Stomach (tissue), 4 donors: ENCODE results near the gene DNAL4.

Experiments
- EP300 ChIP-seq: sonication (generic); formaldehyde crosslinking; IDR thresholded peaks from one replicate; pipeline ENCODE4 v1.6.1; 2017; ENCODE audit warnings: antibody characterized with exemption
- POLR2A ChIP-seq, 4 donors: fragments of 450-650 bp; IDR thresholded peaks; one replicate each; pipeline ENCODE4 v1.6.1; 2016; ENCODE audit warnings: antibody characterized with exemption in 4 of 4, control low read depth in 2 of 4, mild to moderate bottlenecking in 1 of 4, moderate library complexity in 1 of 4
- POLR2AphosphoS5 ChIP-seq, 3 donors: sonication (generic); formaldehyde crosslinking; IDR thresholded peaks; one replicate each; pipeline ENCODE4 v1.6.1; 2016; ENCODE audit warnings: antibody characterized with exemption in 3 of 3
- TF ChIP-seq, protein P1 (sequence below), 7 experiments: fragments of 450-650 bp in 4 of 7; fragments of 200-600 bp in 3 of 7; sonication (generic) in 3 of 7; IDR thresholded peaks; one replicate each; pipeline ENCODE4 v1.5.1; 2016 to 2019; ENCODE audit warnings: antibody characterized with exemption in 7 of 7, control low read depth in 2 of 7, mild to moderate bottlenecking in 1 of 7

DNA sequence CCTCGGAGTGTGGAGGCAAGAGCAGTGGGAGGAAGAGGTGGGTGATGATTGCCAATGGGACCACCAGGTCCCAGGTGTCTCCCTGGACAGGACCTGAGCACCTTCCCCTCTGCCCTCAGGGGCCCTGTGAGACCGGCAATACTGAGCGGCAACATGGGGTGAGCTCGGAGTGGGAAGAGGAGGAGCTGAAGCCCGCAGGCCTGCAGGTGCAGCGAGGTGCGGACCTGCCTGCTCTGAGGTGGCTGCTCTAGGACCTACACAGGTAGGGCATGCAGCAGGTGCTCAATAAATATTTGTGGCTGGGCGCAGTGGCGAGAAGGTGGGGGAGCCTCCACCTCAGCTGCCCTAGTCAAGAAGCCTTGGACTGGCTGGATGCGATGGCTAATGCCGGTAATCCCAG lies 25.9 kb downstream of the DNAL4 start:
- TF ChIP-seq, protein P1, sequence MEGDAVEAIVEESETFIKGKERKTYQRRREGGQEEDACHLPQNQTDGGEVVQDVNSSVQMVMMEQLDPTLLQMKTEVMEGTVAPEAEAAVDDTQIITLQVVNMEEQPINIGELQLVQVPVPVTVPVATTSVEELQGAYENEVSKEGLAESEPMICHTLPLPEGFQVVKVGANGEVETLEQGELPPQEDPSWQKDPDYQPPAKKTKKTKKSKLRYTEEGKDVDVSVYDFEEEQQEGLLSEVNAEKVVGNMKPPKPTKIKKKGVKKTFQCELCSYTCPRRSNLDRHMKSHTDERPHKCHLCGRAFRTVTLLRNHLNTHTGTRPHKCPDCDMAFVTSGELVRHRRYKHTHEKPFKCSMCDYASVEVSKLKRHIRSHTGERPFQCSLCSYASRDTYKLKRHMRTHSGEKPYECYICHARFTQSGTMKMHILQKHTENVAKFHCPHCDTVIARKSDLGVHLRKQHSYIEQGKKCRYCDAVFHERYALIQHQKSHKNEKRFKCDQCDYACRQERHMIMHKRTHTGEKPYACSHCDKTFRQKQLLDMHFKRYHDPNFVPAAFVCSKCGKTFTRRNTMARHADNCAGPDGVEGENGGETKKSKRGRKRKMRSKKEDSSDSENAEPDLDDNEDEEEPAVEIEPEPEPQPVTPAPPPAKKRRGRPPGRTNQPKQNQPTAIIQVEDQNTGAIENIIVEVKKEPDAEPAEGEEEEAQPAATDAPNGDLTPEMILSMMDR (IDR thresholded peaks at IDR 0.05): no peak
- TF ChIP-seq POLR2A (IDR thresholded peaks at IDR 0.05) (no peak), POLR2AphosphoS5 (IDR thresholded peaks at IDR 0.05) (no peak), EP300 (no peak)
